GM18951 (cell line): ENCODE measurements around the gene HCCS.
"Not testable (repeated sequence)": the region's sequence is repeated elsewhere in the genome, so short reads cannot be mapped to it uniquely, and the experiment has no call there.

ENCODE experiments used
- POLR2A ChIP-seq: IDR thresholded peaks from 4 replicates; pipeline ENCODE4 v1.6.1; 2011; ENCODE audit warnings: mild to moderate bottlenecking; ENCODE audit not compliant: insufficient read length, insufficient read depth; ENCODE audit errors: extremely low read depth
- in situ Hi-C: fragments of 300-500 bp; cut with MboI; formaldehyde crosslinking; loops from one replicate; pipeline ENCODE4 v1.12.0; 2022; ENCODE audit warnings: low sequenced_read_pairs, mixed read lengths, inconsistent platforms; ENCODE audit not compliant: unreplicated experiment

Gene HCCS

GRCh38 chrX:11105080-11105479 lies 6.1 kb upstream of the HCCS start:
- in situ Hi-C loops: no loop called here
- no peak for TF ChIP-seq POLR2A

DNA sequence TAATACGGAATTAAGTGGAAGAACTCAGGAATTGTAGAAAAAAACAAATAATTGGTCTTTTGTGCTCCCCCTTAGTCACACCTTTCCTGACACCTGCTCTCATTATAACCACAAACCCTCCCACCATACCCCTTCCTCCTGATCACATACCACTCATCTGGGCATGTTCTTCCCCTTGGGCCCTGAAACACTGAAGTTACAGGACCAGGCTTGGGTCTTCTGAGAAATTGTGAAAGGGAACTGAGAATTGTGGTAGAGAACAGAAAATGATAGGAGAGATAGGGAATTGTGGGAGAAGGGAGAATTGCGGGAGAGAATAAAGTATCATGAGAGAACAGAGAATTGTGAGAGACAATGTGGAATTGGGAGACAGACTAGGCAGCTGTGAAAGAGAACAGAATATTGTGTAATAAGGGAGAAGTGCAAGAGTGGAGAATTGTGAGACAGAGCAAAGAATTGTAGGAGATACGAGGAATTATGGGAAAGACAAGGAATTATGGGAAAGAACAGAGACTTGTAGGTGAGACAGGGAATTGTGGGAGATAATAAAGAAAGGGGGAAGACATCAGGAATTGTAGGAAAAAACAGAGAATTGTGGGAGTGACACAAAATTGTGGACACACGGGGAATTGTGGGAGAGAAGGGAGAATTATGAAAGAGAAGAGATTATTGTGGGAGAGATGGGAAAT lies 2.7 kb upstream of the HCCS start:
- in situ Hi-C loops: no loop called here
- TF ChIP-seq POLR2A: no peak

DNA sequence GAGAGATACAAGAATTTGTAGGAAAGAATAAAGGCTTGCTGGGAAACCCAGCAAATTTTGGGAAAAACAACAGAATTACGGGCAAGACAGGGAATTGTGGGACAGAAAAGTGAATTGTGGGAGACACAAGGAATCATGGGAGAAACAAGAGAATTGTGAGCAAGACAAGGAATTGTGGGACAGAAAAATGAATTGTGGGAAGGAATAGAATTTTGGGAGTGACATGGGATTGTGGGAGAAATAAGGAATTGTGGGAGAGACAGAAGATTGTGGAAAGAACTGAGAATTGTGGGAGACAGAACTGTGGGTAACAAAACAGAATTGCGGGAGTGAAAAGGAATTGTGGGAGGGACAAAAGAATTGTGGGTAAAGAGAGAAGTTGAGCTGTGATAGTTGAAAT lies 1.2 kb upstream of the HCCS start:
- in situ Hi-C loops: no loop called here

DNA sequence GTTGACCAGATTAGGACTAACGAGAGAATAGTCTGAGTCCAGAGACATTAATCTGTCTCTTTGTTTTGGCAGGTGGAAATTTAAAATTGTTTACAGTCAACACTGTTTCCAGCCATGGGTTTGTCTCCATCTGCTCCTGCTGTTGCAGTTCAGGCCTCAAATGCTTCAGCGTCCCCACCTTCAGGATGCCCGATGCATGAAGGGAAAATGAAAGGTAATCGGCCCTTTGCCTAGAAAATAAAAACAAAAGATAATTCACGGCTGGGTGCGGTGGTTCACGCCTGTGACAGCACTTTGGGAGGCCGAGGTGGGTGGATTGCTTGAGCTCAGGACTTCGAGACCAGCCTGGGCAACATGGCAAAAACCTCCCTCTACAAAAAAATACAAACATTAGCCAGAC lies 815 bp downstream of the HCCS start:
- no peak for TF ChIP-seq POLR2A
- in situ Hi-C loops: no loop called here

More for the DNA sequence above, 1.2 kb upstream of the HCCS start:
- no peak for TF ChIP-seq POLR2A

GRCh38 chrX:11113731-11114130 lies 2.6 kb downstream of the HCCS start:
- no peak for TF ChIP-seq POLR2A
- in situ Hi-C loops: no loop called here

- no peak for TF ChIP-seq POLR2A
These were observed 6.6 kb downstream of the HCCS start for GRCh38 chrX:11117745-11118144.

DNA sequence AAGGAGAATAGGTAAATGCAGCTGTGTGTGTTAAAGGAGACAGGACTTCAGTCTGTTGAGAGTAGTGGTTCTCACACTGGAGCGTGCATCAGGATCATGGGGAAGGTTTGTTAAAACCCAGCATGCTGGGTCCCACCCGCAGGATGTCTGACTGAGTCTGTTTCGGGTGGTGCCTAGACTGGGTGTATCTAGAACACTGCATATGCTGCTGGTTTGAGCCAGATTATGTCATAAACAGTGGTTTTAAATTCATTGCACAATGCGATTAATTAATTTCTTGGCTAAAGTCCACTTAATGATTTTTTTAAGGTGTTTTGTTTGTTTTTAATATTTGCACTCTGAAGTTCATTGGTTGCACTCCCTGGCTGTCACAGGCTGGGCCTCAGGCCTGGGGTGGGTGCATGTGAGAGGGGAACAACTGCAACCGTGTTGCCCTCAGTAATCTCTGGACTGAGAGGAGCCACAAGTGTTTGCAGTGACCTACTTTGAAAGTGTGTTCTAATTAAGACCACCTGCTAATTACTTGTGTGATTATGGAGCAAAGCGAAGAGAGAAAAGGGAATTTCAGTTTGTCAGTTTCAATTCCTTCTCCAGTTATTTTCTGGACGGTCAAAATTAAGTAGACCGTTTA lies 8.3 kb downstream of the HCCS start:
- no peak for TF ChIP-seq POLR2A
- in situ Hi-C loops: no loop called here

More at GRCh38 chrX:11117745-11118144, 6.6 kb downstream of the HCCS start:
- in situ Hi-C loops: no loop called here

- in situ Hi-C loops: not testable (repeated sequence)
These were observed 12.0 kb downstream of the HCCS start for GRCh38 chrX:11123087-11123486.

GRCh38 chrX:11124112-11124511 lies 13.0 kb downstream of the HCCS start:
- no peak for TF ChIP-seq POLR2A
- in situ Hi-C loops: no loop called here

- no peak for TF ChIP-seq POLR2A
- in situ Hi-C loops: loop anchor here (25.0 kb wide), 2 partner anchors 662 to 938 kb away; no protein-coding TSS in a partner anchor
These were observed 13.9 kb downstream of the HCCS start for GRCh38 chrX:11125060-11125459.

- in situ Hi-C loops: loop anchor here (25.0 kb wide), 2 partner anchors 658 to 942 kb away; no protein-coding TSS in a partner anchor
- no peak for TF ChIP-seq POLR2A
These were observed 18.5 kb downstream of the HCCS start for GRCh38 chrX:11129534-11130105.

- no peak for TF ChIP-seq POLR2A
These were observed 19.0 kb downstream of the HCCS start for GRCh38 chrX:11130136-11130535.

DNA sequence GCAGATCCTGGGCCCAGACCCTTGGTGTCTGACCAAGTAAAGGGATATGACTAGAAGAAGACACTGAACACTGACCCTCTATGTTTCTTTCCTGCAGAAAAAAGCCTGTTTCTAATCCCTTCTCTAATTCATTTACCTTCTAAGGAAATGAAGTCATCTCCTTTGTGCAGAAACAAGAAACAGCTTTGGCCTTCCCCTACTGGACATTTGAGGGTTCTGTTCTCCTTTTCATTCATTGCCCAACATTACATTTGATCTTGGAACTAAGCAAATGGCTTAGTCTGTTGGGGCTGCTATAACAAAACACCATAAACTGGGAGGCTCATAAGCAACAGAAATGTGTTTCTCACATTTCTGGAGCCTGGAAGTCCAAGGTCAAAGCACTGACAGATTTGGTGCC lies 20.0 kb downstream of the HCCS start:
- in situ Hi-C loops: loop anchor here (25.0 kb wide), 2 partner anchors 656 to 944 kb away; no protein-coding TSS in a partner anchor
- TF ChIP-seq POLR2A: no peak

More at GRCh38 chrX:11130136-11130535, 19.0 kb downstream of the HCCS start:
- in situ Hi-C loops: loop anchor here (25.0 kb wide), 2 partner anchors 657 to 943 kb away; no protein-coding TSS in a partner anchor
